Endothelial cell of coronary artery (primary cell): Measurements from ENCODE around the gene MT1E. TPM values are rescaled to one million over a fixed set of nuclear protein-coding genes. Genes with fewer than 3 reads are reported as not detected.

Source experiments
- total RNA-seq: library from RNA; depleted of rRNA; stranded (reverse); fragments of >200 nt; gene quantifications from 2 replicates; pipeline ENCODE4 v1.2.3, GENCODE V29; 2014

MT1E gene
- 131 and 212 TPM in 2 replicates for total RNA-seq

DNA sequence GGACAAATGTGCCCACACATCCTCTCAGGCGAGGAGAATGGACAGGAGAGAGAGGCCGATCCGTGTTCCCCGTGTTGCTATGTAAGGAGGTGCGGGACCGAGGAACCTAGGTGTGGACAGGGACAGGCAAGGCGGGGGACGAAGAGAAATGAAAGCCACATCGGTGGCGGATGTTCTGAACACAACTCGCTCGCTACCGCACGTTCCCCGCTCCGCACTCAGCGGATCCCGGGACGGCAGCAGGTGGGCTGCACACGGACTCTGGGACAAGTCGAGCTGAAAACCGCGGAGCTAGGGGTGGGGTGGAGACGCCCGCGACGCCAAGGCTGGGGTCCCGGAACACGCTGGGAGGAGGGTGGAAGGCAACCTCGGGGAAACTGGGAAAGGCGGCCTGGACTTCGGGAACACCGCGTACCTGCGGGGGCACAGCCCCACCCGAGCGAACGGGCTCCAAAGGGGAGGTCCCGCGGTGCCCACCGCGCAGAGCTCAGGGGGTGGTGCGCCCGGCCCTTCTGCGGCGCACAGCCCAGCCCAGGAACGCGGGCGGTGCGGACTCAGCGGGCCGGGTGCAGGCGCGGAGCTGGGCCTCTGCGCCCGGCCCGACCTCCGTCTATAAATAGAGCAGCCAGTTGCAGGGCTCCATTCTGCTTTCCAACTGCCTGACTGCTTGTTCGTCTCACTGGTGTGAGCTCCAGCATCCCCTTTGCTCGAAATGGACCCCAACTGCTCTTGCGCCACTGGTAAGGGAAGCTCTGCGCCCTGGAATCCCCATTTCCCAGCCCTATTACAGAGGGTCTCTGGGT is at the start of gene MT1E:
Gene MT1E (plus strand): TSS at position 642 of the 803 bp plus-strand sequence. CDS start 71 bp downstream, at position 713.

DNA sequence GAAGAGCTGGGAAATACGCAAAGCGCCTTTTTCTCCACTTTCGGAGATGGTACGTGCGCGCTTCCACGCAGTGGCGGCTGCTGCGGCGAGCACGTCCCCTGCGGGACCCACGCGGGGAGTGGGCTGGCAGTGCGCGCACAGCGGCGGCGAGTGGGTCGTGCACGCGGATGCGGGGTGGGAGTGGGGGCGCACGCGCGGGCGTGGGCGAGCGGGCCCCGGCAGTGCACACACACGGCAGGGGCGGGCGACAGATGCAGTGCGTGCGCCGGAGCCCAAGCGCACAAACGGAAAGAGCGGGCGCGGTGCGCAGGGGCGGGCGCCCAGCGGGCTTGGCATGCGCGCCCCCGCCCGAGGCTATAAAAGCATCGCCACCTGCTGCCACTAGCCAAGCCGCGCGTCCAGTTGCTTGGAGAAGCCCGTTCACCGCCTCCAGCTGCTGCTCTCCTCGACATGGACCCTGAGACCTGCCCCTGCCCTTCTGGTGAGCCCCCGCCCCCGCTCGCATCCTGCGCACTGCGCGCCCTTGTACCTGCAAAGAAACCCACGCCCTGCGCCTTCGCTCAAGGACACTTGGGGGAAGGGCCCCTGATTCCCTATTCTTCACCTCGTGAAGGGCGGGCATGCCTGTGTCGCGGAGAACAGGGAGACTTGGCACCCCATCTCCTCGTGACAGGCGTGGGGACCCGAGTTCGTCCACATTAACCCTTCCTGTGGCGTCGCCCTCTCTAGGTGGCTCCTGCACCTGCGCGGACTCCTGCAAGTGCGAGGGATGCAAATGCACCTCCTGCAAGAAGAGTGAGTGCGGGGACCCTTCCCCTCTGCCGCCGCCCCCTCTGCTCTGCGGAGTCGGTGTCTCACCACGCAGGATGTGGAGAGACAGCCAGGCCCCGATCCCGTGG is 36.2 kb upstream of the MT1E start, which contains the start of gene MT3:
Gene MT3 (plus strand): TSS at position 388 of the 899 bp plus-strand sequence. CDS start 63 bp downstream, at position 451.

DNA sequence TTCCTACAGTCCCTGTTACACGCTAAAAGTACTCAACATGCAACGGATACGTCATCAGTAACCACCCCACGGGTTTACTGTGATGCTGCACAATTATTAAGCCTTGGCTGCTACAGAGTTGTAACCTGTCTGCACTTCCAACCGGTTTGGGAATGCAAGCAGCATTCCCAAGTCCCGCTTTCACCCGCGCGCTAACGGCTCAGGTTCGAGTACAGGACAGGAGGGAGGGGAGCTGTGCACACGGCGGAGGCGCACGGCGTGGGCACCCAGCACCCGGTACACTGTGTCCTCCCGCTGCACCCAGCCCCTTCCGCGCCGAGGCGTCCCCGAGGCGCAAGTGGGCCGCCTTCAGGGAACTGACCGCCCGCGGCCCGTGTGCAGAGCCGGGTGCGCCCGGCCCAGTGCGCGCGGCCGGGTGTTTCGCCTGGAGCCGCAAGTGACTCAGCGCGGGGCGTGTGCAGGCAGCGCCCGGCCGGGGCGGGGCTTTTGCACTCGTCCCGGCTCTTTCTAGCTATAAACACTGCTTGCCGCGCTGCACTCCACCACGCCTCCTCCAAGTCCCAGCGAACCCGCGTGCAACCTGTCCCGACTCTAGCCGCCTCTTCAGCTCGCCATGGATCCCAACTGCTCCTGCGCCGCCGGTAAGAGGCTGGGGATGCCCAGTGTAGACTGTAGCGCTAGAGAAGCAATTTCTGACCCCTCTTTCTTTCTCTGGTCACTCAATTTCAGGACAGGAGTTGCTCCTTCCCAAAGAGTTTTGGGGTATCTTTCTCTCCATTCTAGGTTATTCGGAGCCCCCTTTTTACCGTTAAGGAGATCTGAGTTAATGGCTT is 17.3 kb upstream of the MT1E start, which contains the start of gene MT2A:
Gene MT2A (plus strand): TSS at position 542 of the 833 bp plus-strand sequence. CDS start 72 bp downstream, at position 614.

DNA sequence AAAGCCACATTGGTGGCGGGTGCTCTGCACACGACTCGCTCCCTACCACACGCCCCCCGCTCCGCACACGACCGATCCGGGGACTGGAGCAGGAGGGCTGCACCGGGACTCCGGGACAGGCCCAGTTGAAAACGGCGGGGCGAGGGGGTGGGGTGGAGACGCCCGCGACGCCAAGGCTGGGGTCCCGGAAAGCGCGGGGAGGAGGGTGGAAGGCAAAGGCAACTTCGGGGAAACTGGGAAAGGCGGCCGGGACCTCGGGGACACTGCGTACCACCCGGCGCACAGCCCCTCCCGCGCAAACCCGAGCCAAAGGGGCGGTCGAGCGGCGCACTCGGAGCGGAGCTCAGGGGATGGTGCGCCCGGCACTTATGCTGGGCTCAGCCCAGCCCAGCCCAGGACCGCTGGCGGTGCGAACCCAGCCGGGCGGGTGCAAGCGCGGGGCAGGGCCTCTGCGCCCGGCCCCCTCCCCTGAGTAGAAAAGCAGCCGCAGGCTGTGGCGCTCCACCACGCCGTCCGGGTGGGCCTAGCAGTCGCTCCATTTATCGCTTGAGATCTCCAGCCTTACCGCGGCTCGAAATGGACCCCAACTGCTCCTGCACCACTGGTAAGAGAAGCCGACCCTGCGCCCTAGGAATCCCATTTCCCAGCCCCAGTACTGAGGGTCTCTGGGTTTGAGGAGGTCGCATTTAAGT is 6.7 kb downstream of the MT1E start, which contains the start of gene MT1M:
Gene MT1M (plus strand): TSS at position 504 of the 692 bp plus-strand sequence. CDS start 73 bp downstream, at position 577.

DNA sequence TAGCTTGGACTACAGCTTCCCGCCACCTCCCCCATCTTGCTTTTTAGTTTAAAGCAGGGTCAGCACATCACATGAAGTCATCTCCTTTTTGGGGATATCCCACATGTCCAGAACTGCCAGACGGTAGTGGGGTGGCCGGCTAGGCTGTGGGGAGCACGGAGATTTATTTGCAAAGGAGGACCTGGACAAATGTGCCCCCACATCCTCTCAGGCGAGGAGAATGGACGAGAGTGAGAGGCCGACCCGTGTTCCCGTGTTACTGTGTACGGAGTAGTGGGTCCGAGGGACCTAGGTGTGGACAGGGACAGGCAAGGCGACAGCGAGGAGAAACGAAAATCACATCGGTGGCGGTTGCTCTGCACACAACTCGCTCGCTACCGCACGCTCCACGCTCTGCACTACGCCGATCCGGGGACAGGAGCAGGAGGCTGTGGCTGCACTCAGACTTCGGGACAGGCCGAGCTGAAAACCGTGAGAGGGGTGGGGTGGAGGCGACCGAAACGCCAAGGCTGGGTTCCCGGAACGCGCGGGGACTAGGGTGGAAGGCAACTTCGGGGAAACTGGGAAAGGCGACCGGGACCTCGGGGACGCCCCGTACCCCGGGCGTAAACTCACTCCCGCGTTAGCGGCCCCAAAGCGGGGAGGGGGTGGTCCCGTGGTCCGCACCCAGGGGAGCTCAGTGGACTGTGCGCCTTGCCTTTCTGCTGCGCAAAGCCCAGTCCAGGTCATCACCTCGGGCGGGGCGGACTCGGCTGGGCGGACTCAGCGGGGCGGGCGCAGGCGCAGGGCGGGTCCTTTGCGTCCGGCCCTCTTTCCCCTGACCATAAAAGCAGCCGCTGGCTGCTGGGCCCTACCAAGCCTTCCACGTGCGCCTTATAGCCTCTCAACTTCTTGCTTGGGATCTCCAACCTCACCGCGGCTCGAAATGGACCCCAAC is 12.5 kb downstream of the MT1E start, which contains the start of gene MT1A:
Gene MT1A (plus strand): TSS at position 853 of the 937 bp plus-strand sequence. CDS start 73 bp downstream, at position 926.

DNA sequence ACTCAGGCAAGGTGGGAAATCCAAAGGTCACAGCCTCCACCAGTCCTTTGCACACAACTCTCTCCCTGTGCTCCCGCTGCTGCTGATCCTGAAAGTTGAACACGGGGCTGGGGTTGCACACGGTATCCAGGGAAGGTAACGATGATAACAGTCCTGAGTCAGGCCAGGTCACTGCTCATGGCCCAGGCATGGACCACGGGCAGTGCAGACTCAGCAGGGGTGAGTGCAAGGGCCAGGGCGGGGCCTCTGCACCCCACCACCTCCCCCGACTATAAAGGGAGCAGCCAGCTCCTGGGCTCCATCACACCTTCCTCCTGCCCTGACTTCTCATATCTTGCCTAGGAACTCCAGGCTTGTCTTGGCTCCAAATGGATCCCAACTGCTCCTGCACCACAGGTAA is 26.0 kb downstream of the MT1E start, which contains the start of gene MT1B:
Gene MT1B (plus strand): TSS at position 301 of the 400 bp plus-strand sequence. CDS start 68 bp downstream, at position 369.

DNA sequence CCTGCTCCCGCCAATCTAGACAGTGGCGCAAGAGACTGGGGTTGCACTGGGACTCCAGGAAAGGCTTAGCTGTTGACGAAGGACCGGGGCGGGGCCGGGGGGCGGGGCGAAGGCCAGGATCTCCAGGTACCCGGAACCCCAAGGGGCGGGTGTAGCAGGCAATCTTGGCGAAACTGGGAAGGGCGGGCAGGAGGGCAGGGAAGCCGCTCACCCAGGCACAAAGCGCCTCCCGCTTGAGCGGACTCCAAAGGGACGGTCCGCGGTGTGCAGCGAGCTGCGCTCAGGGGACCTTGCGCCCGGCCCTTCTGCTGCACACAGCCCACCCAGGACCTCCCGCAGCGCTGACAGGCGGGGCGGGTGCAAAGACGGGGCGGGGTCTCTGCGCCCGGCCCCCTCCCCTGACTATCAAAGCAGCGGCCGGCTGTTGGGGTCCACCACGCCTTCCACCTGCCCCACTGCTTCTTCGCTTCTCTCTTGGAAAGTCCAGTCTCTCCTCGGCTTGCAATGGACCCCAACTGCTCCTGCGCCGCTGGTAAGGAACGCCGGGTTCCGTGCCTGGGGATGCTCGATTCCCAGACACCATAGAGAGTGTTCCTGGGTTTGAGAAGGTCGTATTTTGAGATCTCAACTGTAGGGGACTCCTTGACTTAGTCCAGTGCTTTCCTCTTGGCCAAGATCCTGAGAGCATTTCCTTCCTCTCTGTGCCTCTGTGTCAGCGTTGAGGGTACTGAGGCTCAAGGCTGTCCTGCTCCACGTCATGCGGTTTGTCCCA is 32.2 kb downstream of the MT1E start, which contains the start of gene MT1F:
Gene MT1F (plus strand): TSS at position 405 of the 772 bp plus-strand sequence. CDS start 100 bp downstream, at position 505.

DNA sequence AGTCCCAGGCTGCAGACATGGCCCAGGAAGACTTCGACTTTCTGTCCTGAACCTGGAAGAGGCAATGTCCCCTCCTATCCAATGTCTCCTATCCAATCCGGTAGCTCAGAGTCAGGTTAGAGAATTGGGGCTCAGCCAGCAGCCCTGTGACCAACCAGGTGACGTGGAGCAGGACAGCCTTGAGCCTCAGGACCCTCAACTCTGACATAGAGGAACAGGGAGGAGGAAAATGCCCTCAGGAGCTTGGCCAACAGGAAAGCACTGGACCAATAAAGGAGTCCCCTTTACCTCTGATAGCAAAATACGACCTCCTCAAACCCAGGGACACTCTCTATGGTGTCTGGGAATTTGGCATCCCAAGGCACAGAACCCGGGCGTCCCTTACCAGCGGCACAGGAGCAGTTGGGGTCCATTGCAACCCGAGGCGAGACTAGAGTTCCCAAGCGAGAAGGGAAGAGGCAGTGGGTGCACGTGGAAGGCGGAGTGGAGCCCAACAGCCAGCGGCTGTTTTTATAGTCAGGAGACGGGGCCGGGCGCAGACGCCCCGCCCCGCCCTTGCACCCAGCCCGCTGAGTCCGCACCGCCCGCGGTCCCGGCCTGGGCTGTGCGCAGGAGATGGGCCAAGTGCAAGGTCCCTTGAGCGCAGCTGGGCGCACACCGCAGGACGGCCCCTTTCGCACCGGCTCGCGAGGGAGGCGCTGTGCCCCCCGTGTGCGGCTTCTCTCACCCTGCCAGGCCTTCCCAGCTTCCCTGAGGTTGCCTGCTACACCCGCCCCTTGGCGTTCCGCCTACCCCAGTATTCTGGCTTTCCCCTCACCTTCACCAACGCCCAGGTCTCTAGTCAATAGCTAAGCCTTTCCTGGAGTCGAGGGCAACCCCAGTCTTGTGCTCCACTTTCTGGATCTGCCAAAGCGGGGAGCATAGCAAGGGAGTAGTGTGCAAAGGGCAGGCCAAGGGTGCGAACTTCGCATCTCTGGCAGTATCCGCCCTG is 42.3 kb downstream of the MT1E start, which contains the start of gene MT1G:
Gene MT1G (minus strand): TSS at position 485 of the 991 bp plus-strand sequence. CDS start 72 bp downstream, at position 413.

DNA sequence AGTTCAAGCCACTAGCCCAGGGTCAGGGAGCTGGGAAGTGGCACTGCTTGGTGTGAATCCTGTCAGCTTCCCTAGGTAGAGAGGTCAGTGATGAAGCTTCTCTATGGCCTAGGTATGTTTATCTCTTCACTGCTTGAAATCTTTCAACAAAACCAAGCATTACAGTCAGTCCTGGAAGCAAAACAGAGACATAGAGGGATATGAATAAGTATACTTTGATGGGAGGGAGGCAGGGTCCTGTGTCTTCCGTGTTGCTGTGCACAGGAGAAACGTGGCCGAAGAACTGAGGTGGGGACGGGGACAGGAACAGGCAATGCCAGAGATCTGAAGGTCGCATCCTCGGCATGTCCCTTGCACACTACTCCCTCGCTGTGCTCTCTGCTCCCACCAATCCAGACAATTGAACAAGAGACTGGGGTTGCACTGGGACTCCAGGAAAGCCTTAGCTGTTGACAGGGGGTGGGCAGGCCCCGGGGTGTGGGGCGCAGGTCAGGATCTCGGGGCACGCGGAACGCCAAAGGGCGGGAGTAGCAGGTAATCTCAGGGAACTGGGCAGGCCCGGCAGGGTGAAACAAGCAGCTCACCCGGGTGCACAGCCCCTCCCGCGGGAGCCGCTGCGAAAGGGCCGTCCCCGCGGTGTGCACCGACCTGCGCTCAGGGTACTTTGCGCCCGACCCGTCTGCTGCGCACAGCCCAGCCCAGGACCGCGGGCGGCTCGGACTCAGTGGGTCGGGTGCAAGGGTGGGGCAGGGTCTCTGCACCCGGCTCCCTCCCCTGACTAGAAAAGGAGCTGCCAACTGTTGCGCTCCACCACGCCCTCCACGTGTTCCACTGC is 43.6 kb downstream of the MT1E start, which contains the start of gene MT1H:
Gene MT1H (plus strand): TSS at position 810 of the 835 bp plus-strand sequence. CDS start 71 bp downstream, outside the sequence.

Other genes with a start within 250 kb of the MT1E start
- gene AMFR, start 200.2 kb upstream of the MT1E start, total RNA-seq = 215 and 286 TPM in 2 replicates
- gene NUDT21, start 174.4 kb upstream of the MT1E start, total RNA-seq = 61.4 and 68.2 TPM in 2 replicates
- 67.3 and 95.7 TPM in 2 replicates for gene OGFOD1, start 174.2 kb upstream of the MT1E start, total RNA-seq
- 43.9 and 62.4 TPM in 2 replicates for gene BBS2, start 105.8 kb upstream of the MT1E start, total RNA-seq
- gene MT4, start 60.7 kb upstream of the MT1E start, total RNA-seq = not detected in 2 replicates
- gene MT3, start 36.3 kb upstream of the MT1E start, total RNA-seq = not detected in 2 replicates
- gene MT2A, start 17.2 kb upstream of the MT1E start, total RNA-seq = 118 and 174 TPM in 2 replicates
- gene MT1M, start 6.9 kb downstream of the MT1E start, total RNA-seq = 2.2 and 5.2 TPM in 2 replicates
- gene MT1A, start 12.9 kb downstream of the MT1E start, total RNA-seq = 3.2 and 3.3 TPM in 2 replicates
- not detected in 2 replicates for gene MT1B, start 26.1 kb downstream of the MT1E start, total RNA-seq
- 0.99 and 1.0 TPM in 2 replicates for gene MT1F, start 32.2 kb downstream of the MT1E start, total RNA-seq
- not detected in 2 replicates for gene MT1G, start 42.3 kb downstream of the MT1E start, total RNA-seq
- gene MT1H, start 44.0 kb downstream of the MT1E start, total RNA-seq = not detected in 2 replicates
- gene MT1X, start 56.7 kb downstream of the MT1E start, total RNA-seq = 13.8 and 27.1 TPM in 2 replicates
- gene NUP93, start 104.3 kb downstream of the MT1E start, total RNA-seq = 71.1 and 119 TPM in 2 replicates
- not detected in 2 replicates for gene SLC12A3, start 239.4 kb downstream of the MT1E start, total RNA-seq